Choroid plexus epithelial cell (primary cell): ENCODE measurements around the gene FHIP1A.

Source experiments
- DNase-seq: peaks from one replicate; pipeline ENCODE4 v3.0.0-alpha.2; 2010; ENCODE audit warnings: low read depth
- H3K4me3 ChIP-seq: 2 replicates; pipeline ENCODE4 v1.5.1; 2011; ENCODE audit warnings: low read depth, mild to moderate bottlenecking, control low read depth, low read length, moderate library complexity
- CTCF ChIP-seq: conservative IDR thresholded peaks from 2 replicates; pipeline ENCODE4 v1.5.1; 2011; ENCODE audit warnings: low read depth, mild to moderate bottlenecking, control low read depth, inconsistent platforms, low read length, moderate library complexity

The FHIP1A gene

GRCh38 chr4:151408630-151409469 lies at the start of gene FHIP1A:
Gene FHIP1A (plus strand): TSS chr4:151409176. CDS start chr4:151566260, 157,084 bp downstream.
- peak within 1 kb of the TSS; percentile 64 for H3K4me3 ChIP-seq
- TF ChIP-seq CTCF = peak; percentile 35
- peak; percentile 76 for DNase-seq

GRCh38 chr4:151359576-151359975 lies 49.4 kb upstream of the FHIP1A start:
- H3K4me3 ChIP-seq = no peak overlapping the region
- TF ChIP-seq CTCF = no peak
- no peak for DNase-seq

- no peak for DNase-seq
- no peak for TF ChIP-seq CTCF
- no peak overlapping the region for H3K4me3 ChIP-seq
These were observed 47.9 kb upstream of the FHIP1A start for GRCh38 chr4:151361126-151361525.

- TF ChIP-seq CTCF = no peak
- no peak for DNase-seq
- no peak overlapping the region for H3K4me3 ChIP-seq
These were observed 47.0 kb upstream of the FHIP1A start for GRCh38 chr4:151361966-151362365.

- DNase-seq = peak; percentile 94
- no peak overlapping the region for H3K4me3 ChIP-seq
- TF ChIP-seq CTCF = peak; percentile 100
These were observed 46.4 kb upstream of the FHIP1A start for GRCh38 chr4:151362404-151363164.

GRCh38 chr4:151376540-151376939 lies 32.4 kb upstream of the FHIP1A start:
- H3K4me3 ChIP-seq = no peak overlapping the region
- DNase-seq = no peak
- TF ChIP-seq CTCF = no peak
